ENCODE results near the gene ABCA9.

GRCh38 chr17:69046121-69046807 lies 14.5 kb downstream of the ABCA9 start:
- TF ChIP-seq EZH2 (IDR thresholded peaks at IDR 0.05; ENCODE audit: low read depth, unreplicated experiment) (no peak), CTCF (conservative IDR thresholded peaks at IDR 0.05; ENCODE audit: low read depth in 2 of 2) (0 out of 4 replicates have a peak, but pooled peaks have one; percentile 11 to 18), ZNF331 (CRISPR knock-in tag; IDR thresholded peaks at IDR 0.05; ENCODE audit: low read depth) (no peak), EZH2phosphoT487 (IDR thresholded peaks at IDR 0.05; ENCODE audit: unreplicated experiment) (no peak), REST (IDR thresholded peaks at IDR 0.05; ENCODE audit: unreplicated experiment) (no peak), POLR2AphosphoS5 (IDR thresholded peaks at IDR 0.05; ENCODE audit: low read depth) (no peak), CREB1 (CRISPR knock-in tag; IDR thresholded peaks at IDR 0.05; ENCODE audit: low read depth) (no peak), ETS1 (IDR thresholded peaks at IDR 0.05) (no peak), STAT1 (IDR thresholded peaks at IDR 0.05; ENCODE audit: unreplicated experiment) (no peak)
